GM18868 (cell line): ENCODE results near the gene KCNH6.

Experiments
- ATAC-seq: cut with Tn5 transposase; IDR thresholded peaks from one replicate; pipeline ENCODE4 v1.9.1; 2021; ENCODE audit warnings: mild to moderate bottlenecking, moderate library complexity; ENCODE audit not compliant: unreplicated experiment

The KCNH6 gene

DNA sequence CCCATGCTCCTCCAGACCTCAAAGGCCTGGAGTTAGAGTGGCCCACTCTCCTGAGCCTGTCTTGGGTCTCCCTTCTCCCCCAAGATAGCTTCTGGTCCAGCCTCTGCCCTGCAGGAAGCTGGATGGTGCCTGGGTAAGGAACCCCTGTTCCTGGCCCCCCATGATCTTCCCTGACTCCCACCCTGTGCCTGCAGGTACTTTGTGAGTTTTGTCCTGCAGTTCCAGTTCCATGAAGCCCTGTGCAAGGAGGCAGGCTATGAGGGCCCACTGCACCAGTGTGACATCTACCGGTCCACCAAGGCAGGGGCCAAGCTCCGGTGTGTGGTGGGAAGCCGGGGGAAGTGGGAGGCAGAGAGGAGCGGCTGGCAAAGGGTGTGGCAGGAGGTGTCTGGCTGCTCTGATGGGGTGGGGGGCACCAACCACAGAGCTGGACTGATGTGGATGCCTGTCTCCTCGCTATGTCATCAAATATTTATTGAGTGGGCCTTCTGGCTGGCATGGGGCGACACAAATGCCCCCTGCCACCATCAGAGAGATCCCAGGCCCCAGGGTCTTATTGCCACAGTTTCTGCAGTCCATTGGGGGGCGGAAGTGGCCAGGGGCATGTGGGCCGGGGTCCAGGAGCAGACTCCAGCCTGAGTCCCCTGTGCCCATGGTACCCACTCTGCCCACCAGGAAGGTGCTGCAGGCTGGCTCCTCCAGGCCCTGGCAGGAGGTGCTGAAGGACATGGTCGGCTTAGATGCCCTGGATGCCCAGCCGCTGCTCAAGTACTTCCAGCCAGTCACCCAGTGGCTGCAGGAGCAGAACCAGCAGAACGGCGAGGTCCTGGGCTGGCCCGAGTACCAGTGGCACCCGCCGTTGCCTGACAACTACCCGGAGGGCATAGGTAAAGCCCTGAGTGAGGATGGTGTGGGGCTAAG is 39.2 kb upstream of the KCNH6 start:
- ATAC-seq: no peak

DNA sequence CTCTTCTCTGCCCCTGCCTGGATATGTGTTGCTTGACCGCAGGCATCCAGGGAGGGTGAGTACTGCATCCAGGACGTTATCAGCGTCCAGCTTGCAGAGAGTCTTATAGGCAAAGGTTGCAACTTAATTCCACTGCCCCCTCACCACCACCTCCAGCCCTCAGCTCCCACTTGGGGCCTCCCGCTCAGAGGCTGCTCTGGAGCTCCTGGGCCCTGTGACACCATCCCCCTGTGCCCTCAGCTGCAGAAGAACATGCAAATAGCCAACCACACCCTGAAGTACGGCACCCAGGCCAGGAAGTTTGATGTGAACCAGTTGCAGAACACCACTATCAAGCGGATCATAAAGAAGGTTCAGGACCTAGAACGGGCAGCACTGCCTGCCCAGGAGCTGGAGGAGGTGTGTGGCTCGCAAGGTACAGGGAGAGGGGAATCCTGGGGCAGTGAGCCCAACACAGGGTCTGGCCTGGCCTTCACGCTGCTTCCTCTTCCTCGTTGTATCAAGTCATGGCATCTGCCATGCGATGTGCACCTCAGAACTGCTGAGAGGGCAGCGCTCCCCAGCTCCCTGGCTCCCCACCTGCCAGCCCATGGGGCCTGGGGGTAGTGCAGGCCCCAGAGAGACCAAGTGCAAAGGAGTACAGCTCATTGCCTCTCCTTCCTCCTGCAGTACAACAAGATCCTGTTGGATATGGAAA is 36.7 kb upstream of the KCNH6 start:
- ATAC-seq: no peak

DNA sequence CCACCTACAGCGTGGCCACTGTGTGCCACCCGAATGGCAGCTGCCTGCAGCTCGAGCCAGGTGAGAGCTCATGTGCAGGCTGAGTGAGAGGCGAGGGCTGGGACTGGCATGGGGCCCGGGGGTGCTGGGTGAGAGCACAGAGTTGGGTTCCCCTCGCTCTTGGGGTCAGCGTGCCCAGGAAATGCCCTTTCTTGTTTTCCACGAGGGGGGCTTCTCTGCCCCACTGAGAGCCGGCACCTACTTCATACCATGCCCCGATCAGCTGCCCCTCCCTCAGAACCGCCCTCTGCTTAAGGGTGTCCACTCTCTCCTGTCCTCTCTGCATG is 36.2 kb upstream of the KCNH6 start:
- ATAC-seq: no peak

- no peak for ATAC-seq
Observed at GRCh38 chr17:63488851-63489250, 34.3 kb upstream of the KCNH6 start.

GRCh38 chr17:63489291-63489690 is 33.9 kb upstream of the KCNH6 start:
- no peak for ATAC-seq

GRCh38 chr17:63490329-63490728 is 32.8 kb upstream of the KCNH6 start:
- ATAC-seq: no peak

GRCh38 chr17:63490858-63491400 is 32.2 kb upstream of the KCNH6 start:
- ATAC-seq: no peak

- no peak for ATAC-seq
Observed at GRCh38 chr17:63491413-63491812, 31.7 kb upstream of the KCNH6 start.

GRCh38 chr17:63491977-63492618 is 31.1 kb upstream of the KCNH6 start:
- ATAC-seq: no peak

GRCh38 chr17:63492940-63493339 is 30.2 kb upstream of the KCNH6 start:
- no peak for ATAC-seq

- ATAC-seq: no peak
Observed at GRCh38 chr17:63493411-63493810, 29.7 kb upstream of the KCNH6 start.

DNA sequence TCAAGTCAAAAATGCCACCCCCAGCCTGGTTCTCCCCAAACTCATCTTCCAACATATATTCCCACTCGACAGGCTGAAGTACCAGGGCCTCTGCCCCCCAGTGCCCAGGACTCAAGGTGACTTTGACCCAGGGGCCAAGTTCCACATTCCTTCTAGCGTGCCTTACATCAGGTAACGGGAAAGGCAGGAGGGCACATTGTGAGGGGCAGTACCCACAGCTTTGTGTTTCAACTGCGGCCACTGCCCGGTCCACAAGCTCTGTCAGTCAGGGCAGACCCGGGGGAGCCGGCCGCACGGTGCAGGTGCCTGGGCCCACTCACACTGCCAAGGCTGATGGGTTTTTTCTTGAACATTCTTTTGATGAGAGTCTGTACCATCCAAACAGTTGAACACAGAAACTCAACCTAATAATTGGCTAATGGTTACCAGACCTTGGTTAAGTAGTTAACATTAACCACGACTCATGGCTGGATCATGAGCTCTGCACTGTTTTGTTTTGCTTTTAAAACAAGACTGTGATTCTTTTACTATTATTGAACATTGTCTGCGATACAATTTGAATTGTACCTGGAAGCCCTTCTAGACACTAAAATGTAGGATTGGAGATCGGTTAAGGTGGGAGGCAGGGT is 28.7 kb upstream of the KCNH6 start:
- ATAC-seq: no peak

GRCh38 chr17:63495491-63495890 is 27.7 kb upstream of the KCNH6 start:
- ATAC-seq: no peak

DNA sequence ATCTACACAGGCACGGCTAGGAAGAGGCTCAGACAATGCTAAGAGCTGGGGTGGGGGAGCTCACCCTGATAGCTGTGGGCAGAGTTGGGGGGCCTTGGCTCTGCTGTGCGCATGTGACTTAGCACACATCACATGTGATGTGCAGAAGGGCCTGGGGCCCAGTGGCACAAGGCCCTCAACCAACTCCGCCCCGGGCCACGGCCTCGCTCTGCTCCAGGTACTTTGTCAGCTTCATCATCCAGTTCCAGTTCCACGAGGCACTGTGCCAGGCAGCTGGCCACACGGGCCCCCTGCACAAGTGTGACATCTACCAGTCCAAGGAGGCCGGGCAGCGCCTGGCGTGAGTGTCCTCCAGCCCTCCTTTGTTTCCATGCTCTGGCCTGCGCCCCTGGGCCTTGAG is 27.0 kb upstream of the KCNH6 start:
- ATAC-seq: no peak

GRCh38 chr17:63496663-63497400 is 26.3 kb upstream of the KCNH6 start:
- no peak for ATAC-seq

- ATAC-seq: no peak
Observed at GRCh38 chr17:63497708-63498483, 25.3 kb upstream of the KCNH6 start.

GRCh38 chr17:63498626-63499195 is 24.4 kb upstream of the KCNH6 start:
- no peak for ATAC-seq

- no peak for ATAC-seq
Observed at GRCh38 chr17:63500543-63501390, 22.4 kb upstream of the KCNH6 start.

DNA sequence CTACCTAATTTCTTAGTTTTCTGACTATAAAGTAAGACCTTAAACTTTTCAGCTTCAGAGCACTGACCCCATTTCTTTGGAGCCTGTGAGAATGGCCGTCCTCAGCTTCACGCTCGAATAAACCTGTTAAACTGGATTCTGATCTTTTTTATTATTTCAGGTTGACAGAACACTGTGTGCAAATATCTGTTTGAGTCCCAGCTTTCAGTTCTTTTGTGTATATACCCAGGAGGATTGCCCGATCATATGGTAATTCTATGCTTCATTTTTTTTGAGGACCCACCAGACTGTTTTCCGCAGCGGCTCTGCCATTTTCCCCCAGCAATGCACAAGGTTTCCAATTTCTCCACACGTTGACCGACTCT is 19.8 kb upstream of the KCNH6 start:
- ATAC-seq: no peak
